IPS DF 6.9 (cell line): Measurements from ENCODE around the gene PRF1.
"Not testable (repeated sequence)": the region's sequence is repeated elsewhere in the genome, so short reads cannot be mapped to it uniquely, and the experiment has no call there.

Experiments used
- DNase-seq: peaks from one replicate; pipeline ENCODE4 v3.0.0-alpha.2; 2013; ENCODE audit warnings: low read depth, low spot score
- H3K27ac ChIP-seq: one replicate; pipeline ENCODE4 v1.5.1; 2013; ENCODE audit warnings: low read length, control low read depth
- H3K27me3 ChIP-seq: 2 replicates; pipeline ENCODE4 v1.6.1; 2013; ENCODE audit warnings: mild to moderate bottlenecking, low read length; ENCODE audit not compliant: control insufficient read depth, insufficient read depth
- H3K36me3 ChIP-seq: 2 replicates; pipeline ENCODE4 v1.6.1; 2013; ENCODE audit warnings: low read length; ENCODE audit not compliant: control insufficient read depth, insufficient read depth
- H3K4me1 ChIP-seq: 2 replicates; pipeline ENCODE4 v1.6.1; 2013; ENCODE audit warnings: low read length; ENCODE audit not compliant: control insufficient read depth, insufficient read depth
- H3K4me3 ChIP-seq: 2 replicates; pipeline ENCODE4 v1.5.1; 2013; ENCODE audit warnings: mild to moderate bottlenecking, low read length
- H3K9me3 ChIP-seq: 2 replicates; pipeline ENCODE4 v1.6.1; 2013; ENCODE audit warnings: low read length, inconsistent platforms; ENCODE audit not compliant: control insufficient read depth, insufficient read depth
- WGBS: extraction: QIAGEN DNeasy Blood & Tissue Kit; methylation state at CpG from one replicate; pipeline ENCODE4 v1.1.7; 2013; ENCODE audit warnings: mixed read lengths, missing lambda C conversion rate; ENCODE audit not compliant: insufficient read length, insufficient coverage; 5-methylcytosine and 5-hydroxymethylcytosine counted together

Gene PRF1

GRCh38 chr10:70602665-70603448 is at the start of gene PRF1:
TSS of gene PRF1 (minus strand) at chr10:70602741. CDS start at chr10:70600902, 1,839 bp downstream.
- Histone ChIP-seq H3K9me3 (no peaks in the 10 kb centered on the region), H3K4me3 (no peak within 1 kb of the TSS), H3K4me1 (peaks cover 1% of the 10 kb centered on the region; the same call in 1 of the 2 replicates), H3K27ac (no peak within 1 kb of the TSS), H3K27me3 (no peaks in the 10 kb centered on the region), H3K36me3 (no peaks in the 10 kb centered on the region)
- no CpG with 5 or more reads among the region's 21 CpGs for WGBS
- DNase-seq: no peak

- H3K4me3 ChIP-seq: no peak overlapping the region
- no peaks in the 10 kb centered on the region for H3K27me3 ChIP-seq
- no peaks in the 10 kb centered on the region; the same call in 1 of the 2 replicates for H3K9me3 ChIP-seq
- no CpG with 5 or more reads among the region's 5 CpGs for WGBS
- no peaks in the 10 kb centered on the region for H3K36me3 ChIP-seq
- no peak for DNase-seq
- H3K4me1 ChIP-seq: no peaks in the 10 kb centered on the region
- no peak overlapping the region for H3K27ac ChIP-seq
Observed at GRCh38 chr10:70651661-70652060, 49.1 kb upstream of the PRF1 start.

- WGBS: no CpG with 5 or more reads among the region's 3 CpGs
- H3K4me3 ChIP-seq: no peak overlapping the region
- H3K9me3 ChIP-seq: no peaks in the 10 kb centered on the region; the same call in 1 of the 2 replicates
- H3K36me3 ChIP-seq: no peaks in the 10 kb centered on the region
- no peaks in the 10 kb centered on the region for H3K4me1 ChIP-seq
- DNase-seq: no peak
- H3K27me3 ChIP-seq: no peaks in the 10 kb centered on the region
- H3K27ac ChIP-seq: no peak overlapping the region
Observed at GRCh38 chr10:70650718-70651117, 48.2 kb upstream of the PRF1 start.

- no CpG with 5 or more reads among the region's 3 CpGs for WGBS
- Histone ChIP-seq H3K36me3 (no peaks in the 10 kb centered on the region), H3K4me1 (no peaks in the 10 kb centered on the region), H3K9me3 (no peaks in the 10 kb centered on the region; the same call in 1 of the 2 replicates), H3K27me3 (no peaks in the 10 kb centered on the region), H3K4me3 (no peak overlapping the region), H3K27ac (no peak overlapping the region)
- no peak for DNase-seq
Observed at GRCh38 chr10:70650104-70650503, 47.6 kb upstream of the PRF1 start.

GRCh38 chr10:70649526-70649925 is 47.0 kb upstream of the PRF1 start:
- H3K27ac ChIP-seq: no peak overlapping the region
- WGBS: no CpG with 5 or more reads among the region's 4 CpGs
- DNase-seq: no peak

GRCh38 chr10:70648427-70648826 is 45.9 kb upstream of the PRF1 start:
- Histone ChIP-seq H3K9me3 (no peaks in the 10 kb centered on the region; the same call in 1 of the 2 replicates), H3K36me3 (no peaks in the 10 kb centered on the region), H3K4me1 (no peaks in the 10 kb centered on the region), H3K27me3 (no peaks in the 10 kb centered on the region), H3K4me3 (no peak overlapping the region), H3K27ac (no peak overlapping the region)
- DNase-seq: no peak
- no CpG with 5 or more reads among the region's 3 CpGs for WGBS

More at GRCh38 chr10:70649526-70649925, 47.0 kb upstream of the PRF1 start:
- H3K9me3 ChIP-seq: no peaks in the 10 kb centered on the region; the same call in 1 of the 2 replicates
- H3K27me3 ChIP-seq: no peaks in the 10 kb centered on the region
- H3K4me1 ChIP-seq: no peaks in the 10 kb centered on the region
- no peak overlapping the region for H3K4me3 ChIP-seq
- no peaks in the 10 kb centered on the region for H3K36me3 ChIP-seq

GRCh38 chr10:70647086-70647485 is 44.5 kb upstream of the PRF1 start:
- whole genome bisulfite sequencing: no CpG with 5 or more reads among the region's 3 CpGs
- H3K36me3 ChIP-seq: no peaks in the 10 kb centered on the region
- no peaks in the 10 kb centered on the region for H3K4me1 ChIP-seq
- no peak for DNase-seq
- no peaks in the 10 kb centered on the region; the same call in 1 of the 2 replicates for H3K9me3 ChIP-seq
- H3K4me3 ChIP-seq: no peak overlapping the region
- H3K27me3 ChIP-seq: no peaks in the 10 kb centered on the region
- no peak overlapping the region for H3K27ac ChIP-seq

GRCh38 chr10:70644959-70645358 is 42.4 kb upstream of the PRF1 start:
- H3K27me3 ChIP-seq, H3K27ac ChIP-seq, H3K9me3 ChIP-seq, DNase-seq, H3K4me3 ChIP-seq, H3K36me3 ChIP-seq, H3K4me1 ChIP-seq: not testable (repeated sequence)
- no CpG with 5 or more reads among the region's 8 CpGs for WGBS

- not testable (repeated sequence) for H3K36me3 ChIP-seq, DNase-seq, H3K4me3 ChIP-seq, H3K27me3 ChIP-seq, H3K4me1 ChIP-seq, H3K9me3 ChIP-seq, H3K27ac ChIP-seq
- no CpG with 5 or more reads among the region's 3 CpGs for WGBS
Observed at GRCh38 chr10:70643272-70643671, 40.7 kb upstream of the PRF1 start.

GRCh38 chr10:70639640-70640383 is 37.3 kb upstream of the PRF1 start:
- not testable (repeated sequence) for DNase-seq, H3K36me3 ChIP-seq, H3K4me1 ChIP-seq, H3K27ac ChIP-seq, H3K4me3 ChIP-seq, H3K9me3 ChIP-seq, H3K27me3 ChIP-seq
- WGBS: no CpG with 5 or more reads among the region's 7 CpGs
